H54 (cell line): Measurements from ENCODE around the gene CD84.
"Not testable (repeated sequence)": the region's sequence is repeated elsewhere in the genome, so short reads cannot be mapped to it uniquely, and the experiment has no call there.

Source experiments
- DNase-seq: peaks from one replicate; pipeline ENCODE4 v3.0.0; 2011; ENCODE audit warnings: low spot score, mixed read lengths; ENCODE audit not compliant: insufficient read length
- FAIRE-seq: peaks from 3 replicates; lab custom pipeline; 2011; peaks lifted over from hg19 to GRCh38; lab: Jason Lieb, UNC
- POLR2A ChIP-seq: IDR thresholded peaks from 2 replicates; pipeline ENCODE4 v1.6.1; 2011; ENCODE audit warnings: low read depth, mild to moderate bottlenecking, low read length

CD84 gene

GRCh38 chr1:160504651-160505050 is 74.6 kb downstream of the CD84 start:
- no peak for FAIRE-seq
- no peak for TF ChIP-seq POLR2A
- no peak for DNase-seq

DNA sequence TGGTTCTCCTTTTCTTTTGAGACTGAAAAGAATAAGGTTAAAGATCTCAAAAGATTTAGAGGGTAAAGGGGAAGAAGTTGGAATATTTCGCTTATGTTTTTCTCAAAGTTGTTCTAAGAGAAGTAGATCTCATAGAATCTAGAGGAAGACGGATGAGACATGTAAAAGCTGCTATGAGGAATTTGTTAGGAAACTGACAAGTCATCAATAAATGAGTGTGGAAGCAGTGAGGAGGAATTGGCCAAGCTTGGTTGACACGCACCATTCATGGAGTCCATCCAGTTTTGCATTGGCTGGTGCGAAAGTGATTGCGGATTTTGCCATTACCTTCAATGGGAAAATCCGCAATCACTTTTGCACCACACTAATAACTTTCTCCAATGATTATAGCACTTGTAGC is 76.2 kb downstream of the CD84 start:
- DNase-seq (no peak), FAIRE-seq (no peak)
- no peak for TF ChIP-seq POLR2A

- TF ChIP-seq POLR2A: no peak
- FAIRE-seq (no peak), DNase-seq (no peak)
Measured at GRCh38 chr1:160500321-160500990, 78.8 kb downstream of the CD84 start.

DNA sequence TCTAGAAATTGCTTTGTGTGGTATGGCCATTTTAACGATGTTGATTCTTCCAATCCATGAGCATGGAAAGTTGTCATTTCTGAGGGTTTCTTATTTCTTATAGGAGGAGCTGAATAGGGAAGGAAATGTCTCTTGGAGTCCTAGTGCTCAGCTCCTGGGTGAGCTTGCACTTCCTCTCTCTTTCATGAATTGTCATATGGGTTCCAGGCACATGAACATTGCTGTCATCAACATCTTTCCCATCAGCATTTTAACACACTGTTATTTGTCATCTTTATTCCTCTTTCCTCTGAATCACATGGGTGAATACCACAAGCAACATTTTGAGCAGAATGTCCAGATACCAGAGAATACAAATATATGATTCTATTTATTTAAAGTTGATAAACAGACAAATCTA is 79.7 kb downstream of the CD84 start:
- FAIRE-seq: no peak
- DNase-seq: no peak
- TF ChIP-seq POLR2A: no peak

- FAIRE-seq, DNase-seq: not testable (repeated sequence)
Measured at GRCh38 chr1:160498301-160499065, 80.8 kb downstream of the CD84 start.

GRCh38 chr1:160496334-160496733 is 83.0 kb downstream of the CD84 start:
- no peak for TF ChIP-seq POLR2A
- FAIRE-seq (no peak), DNase-seq (no peak)

DNA sequence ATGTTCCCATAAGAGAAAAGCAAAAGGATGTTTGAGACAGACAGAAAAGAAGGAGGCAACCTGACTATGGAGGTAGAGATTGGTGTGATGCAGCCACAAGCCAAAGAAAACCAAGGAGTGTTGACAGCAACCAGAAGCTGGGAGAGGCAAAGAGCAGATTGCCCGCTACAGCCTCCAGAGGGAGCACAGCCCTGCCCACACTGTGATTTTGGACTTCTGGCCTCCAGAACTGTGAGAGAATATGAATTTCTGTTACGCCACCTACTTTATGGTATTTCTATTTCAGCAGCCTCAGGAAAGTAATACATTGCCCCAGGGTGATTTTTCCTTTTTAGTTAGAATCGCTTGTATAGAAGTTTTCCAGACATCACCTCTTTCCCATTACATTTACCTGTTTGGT is 84.7 kb downstream of the CD84 start:
- DNase-seq: no peak
- no peak for FAIRE-seq
- TF ChIP-seq POLR2A: no peak

DNA sequence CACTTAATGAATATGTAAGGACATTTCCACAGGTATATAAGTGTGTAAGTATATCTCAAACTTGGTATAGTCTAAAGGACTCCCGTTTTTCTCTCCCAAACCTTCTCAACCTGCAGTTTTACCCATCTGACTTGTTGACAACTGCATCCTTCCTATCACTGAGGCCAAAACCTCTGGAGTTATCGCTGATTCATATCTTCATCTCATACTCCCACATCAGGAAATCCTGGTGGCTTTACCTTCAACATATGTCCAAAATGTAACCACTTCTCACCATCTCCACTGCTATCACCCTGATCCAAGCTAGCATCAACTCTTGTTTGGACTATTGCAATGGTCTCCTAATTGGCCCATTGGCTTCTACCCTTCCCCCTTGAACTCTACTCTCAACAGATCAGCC is 86.7 kb downstream of the CD84 start:
- no peak for TF ChIP-seq POLR2A
- no peak for DNase-seq
- FAIRE-seq: no peak

DNA sequence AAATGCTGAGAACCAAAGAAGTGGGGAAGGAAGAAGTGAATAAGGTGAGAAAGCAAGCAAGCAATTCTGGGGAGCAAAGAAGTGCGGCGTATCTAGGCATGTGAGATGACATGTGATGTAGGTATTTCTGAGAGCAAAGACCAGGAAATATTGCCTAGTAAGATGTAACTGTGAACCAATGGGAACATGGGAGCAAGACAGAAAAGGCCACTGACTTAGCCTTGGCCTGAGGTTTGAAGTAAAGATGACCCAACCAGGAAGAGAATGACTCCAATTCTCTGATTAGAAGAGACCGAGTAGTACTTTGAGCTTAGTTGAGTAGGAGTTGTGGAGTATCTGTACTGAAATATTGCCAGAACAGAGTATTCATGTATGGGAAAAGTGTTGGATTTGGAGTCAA is 87.3 kb downstream of the CD84 start:
- FAIRE-seq (no peak), DNase-seq (no peak)
- no peak for TF ChIP-seq POLR2A
